Esophagus squamous epithelium (tissue), 4 donors: ENCODE data around the gene TSPAN13.

ENCODE experiments used
- POLR2A ChIP-seq, 4 donors: fragments of 450-650 bp; IDR thresholded peaks; one replicate each; pipeline ENCODE4 v1.6.1; 2017; ENCODE audit warnings: antibody characterized with exemption in 4 of 4, mild to moderate bottlenecking in 4 of 4, moderate library complexity in 3 of 4
- TF ChIP-seq, protein P1 (sequence below), 6 experiments: fragments of 450-650 bp in 4 of 6; fragments of 200-600 bp in 2 of 6; sonication (generic) in 2 of 6; IDR thresholded peaks; one replicate each; pipeline ENCODE4 v1.5.1; 2016 to 2019; ENCODE audit warnings: antibody characterized with exemption in 6 of 6, mild to moderate bottlenecking in 4 of 6, moderate library complexity in 4 of 6

DNA sequence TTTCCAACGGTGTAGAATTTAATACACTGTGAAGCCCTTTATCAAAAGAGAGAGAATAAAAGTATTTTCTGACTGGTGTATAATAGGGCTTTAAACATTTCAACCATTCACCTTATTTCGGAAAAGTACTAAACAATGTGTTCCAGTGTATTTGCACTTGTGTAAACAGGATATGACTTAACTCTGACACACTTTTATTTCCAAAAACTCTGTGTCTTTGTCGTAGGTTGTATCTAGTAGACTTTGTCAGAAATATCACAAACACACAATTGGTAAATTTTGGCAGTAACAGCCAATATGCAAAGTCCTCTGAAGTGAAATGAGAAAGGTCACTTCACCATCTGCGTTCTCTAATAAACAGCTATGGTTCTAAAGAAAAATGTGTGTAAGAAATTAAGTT lies 10.3 kb upstream of the TSPAN13 start:
- no peak for TF ChIP-seq POLR2A (IDR thresholded peaks at IDR 0.05)
- TF ChIP-seq, protein P1, sequence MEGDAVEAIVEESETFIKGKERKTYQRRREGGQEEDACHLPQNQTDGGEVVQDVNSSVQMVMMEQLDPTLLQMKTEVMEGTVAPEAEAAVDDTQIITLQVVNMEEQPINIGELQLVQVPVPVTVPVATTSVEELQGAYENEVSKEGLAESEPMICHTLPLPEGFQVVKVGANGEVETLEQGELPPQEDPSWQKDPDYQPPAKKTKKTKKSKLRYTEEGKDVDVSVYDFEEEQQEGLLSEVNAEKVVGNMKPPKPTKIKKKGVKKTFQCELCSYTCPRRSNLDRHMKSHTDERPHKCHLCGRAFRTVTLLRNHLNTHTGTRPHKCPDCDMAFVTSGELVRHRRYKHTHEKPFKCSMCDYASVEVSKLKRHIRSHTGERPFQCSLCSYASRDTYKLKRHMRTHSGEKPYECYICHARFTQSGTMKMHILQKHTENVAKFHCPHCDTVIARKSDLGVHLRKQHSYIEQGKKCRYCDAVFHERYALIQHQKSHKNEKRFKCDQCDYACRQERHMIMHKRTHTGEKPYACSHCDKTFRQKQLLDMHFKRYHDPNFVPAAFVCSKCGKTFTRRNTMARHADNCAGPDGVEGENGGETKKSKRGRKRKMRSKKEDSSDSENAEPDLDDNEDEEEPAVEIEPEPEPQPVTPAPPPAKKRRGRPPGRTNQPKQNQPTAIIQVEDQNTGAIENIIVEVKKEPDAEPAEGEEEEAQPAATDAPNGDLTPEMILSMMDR (IDR thresholded peaks at IDR 0.05), result no peak
